ENCODE results near the gene TOM1L2. TPM values are rescaled to one million over a fixed set of nuclear protein-coding genes. Genes with fewer than 3 reads are reported as not detected.
A peak's percentile ranks its signal among the peaks of the same experiment; 100 is the strongest.
"Not testable (repeated sequence)": the region's sequence is repeated elsewhere in the genome, so short reads cannot be mapped to it uniquely, and the experiment has no call there.

TOM1L2 gene
- total RNA-seq, 1 donor from 2014 or later = 16.3 TPM

DNA sequence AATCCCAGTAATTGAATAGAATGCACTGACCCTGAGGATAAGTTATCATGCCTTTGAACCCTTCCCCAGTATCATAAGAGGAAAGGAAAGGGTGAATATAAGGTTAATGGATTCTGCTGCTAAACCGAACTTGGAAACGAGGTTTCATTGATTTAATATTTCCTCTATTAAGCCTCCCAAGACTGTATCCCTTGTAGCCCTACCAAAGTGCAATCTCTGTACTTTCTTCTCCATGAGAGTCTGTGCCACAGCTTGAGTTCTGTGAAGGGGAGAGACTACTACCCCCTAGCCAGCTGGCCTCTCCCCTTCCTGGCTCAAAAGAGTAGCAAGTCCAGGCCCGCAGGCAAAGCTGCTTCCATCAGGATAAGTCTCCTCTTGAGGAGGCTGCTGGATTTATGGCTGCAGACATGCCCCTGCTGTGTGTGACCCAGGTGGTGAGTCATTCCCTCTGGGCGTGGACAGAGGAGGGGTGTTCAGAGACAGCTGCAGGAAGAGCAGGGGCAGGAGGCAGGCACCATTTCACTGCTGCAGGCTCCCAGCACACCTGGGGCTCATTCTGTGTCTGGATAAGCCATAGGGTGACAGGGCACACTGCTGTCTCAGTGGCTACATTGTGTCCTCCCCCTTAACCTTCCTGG is 58.4 kb downstream of the TOM1L2 start:
- no peaks in the 10 kb centered on the region for H3K36me3 ChIP-seq (ENCODE audit: control insufficient read depth, insufficient read depth, low read length)
- TF ChIP-seq, protein P1, sequence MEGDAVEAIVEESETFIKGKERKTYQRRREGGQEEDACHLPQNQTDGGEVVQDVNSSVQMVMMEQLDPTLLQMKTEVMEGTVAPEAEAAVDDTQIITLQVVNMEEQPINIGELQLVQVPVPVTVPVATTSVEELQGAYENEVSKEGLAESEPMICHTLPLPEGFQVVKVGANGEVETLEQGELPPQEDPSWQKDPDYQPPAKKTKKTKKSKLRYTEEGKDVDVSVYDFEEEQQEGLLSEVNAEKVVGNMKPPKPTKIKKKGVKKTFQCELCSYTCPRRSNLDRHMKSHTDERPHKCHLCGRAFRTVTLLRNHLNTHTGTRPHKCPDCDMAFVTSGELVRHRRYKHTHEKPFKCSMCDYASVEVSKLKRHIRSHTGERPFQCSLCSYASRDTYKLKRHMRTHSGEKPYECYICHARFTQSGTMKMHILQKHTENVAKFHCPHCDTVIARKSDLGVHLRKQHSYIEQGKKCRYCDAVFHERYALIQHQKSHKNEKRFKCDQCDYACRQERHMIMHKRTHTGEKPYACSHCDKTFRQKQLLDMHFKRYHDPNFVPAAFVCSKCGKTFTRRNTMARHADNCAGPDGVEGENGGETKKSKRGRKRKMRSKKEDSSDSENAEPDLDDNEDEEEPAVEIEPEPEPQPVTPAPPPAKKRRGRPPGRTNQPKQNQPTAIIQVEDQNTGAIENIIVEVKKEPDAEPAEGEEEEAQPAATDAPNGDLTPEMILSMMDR (IDR thresholded peaks at IDR 0.05; ENCODE audit: insufficient read depth, low read length, poor library complexity, severe bottlenecking) = no peak
- peak; percentile 85 for DNase-seq (ENCODE audit: low read depth)
- no peaks in the 10 kb centered on the region for H3K27me3 ChIP-seq (ENCODE audit: control insufficient read depth, insufficient read depth, low read length)
- H3K4me3 ChIP-seq (ENCODE audit: low read depth, low read length) = no peak overlapping the region

DNA sequence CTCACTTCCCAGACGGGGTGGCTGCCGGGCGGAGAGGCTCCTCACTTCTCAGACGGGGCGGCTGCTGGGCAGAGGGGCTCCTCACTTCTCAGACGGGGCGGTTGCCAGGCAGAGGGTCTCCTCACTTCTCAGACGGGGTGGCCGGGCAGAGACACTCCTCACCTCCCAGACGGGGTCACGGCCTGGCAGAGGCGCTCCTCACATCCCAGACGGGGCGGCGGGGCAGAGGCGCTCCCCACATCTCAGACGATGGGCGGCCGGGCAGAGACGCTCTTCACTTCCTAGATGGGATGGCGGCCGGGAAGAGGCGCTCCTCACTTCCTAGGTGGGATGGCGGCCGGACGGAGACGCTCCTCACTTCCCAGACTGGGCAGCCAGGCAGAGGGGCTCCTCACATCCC is 59.9 kb downstream of the TOM1L2 start:
- DNase-seq (ENCODE audit: low read depth); H3K36me3 ChIP-seq (ENCODE audit: control insufficient read depth, insufficient read depth, low read length); H3K4me3 ChIP-seq (ENCODE audit: low read depth, low read length); H3K27me3 ChIP-seq (ENCODE audit: control insufficient read depth, insufficient read depth, low read length): not testable (repeated sequence)

DNA sequence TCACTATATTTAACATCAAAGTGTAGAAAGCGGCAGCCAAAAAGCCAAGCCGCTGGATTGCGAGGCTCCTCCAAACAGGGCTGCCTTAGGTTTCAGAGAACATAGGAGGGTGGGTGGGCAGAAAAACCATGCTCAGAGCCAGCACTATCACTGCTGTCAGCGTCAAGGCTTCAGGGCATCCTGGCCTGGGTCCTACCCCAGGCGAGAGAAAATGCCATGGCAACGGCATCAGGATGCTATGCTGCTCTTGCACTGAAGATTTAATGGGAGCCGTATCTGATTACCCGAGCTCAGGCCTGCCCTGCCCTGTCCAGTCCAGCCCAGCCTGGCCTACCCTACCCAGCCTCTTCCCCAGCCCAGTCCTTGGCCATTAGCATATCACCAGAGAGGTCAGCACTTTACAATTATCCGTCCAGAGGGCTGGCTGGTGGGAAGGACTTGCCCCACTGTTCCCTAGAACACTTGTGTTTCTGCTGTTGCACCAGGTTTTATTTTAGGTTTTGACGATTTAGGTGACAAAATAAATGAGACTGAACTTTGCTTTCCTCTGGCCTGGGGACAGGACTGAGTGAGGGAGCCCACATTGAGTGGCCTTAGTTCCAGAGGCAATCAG is 61.1 kb downstream of the TOM1L2 start:
- Histone ChIP-seq H3K4me3 (ENCODE audit: low read depth, low read length) (no peak overlapping the region), H3K36me3 (ENCODE audit: control insufficient read depth, insufficient read depth, low read length) (no peaks in the 10 kb centered on the region), H3K27me3 (ENCODE audit: control insufficient read depth, insufficient read depth, low read length) (no peaks in the 10 kb centered on the region)
- DNase-seq (ENCODE audit: low read depth) = no peak
- TF ChIP-seq, protein P1 (IDR thresholded peaks at IDR 0.05; ENCODE audit: insufficient read depth, low read length, poor library complexity, severe bottlenecking) = no peak

GRCh38 chr17:17910060-17910459 is 62.1 kb downstream of the TOM1L2 start:
- H3K4me3 ChIP-seq (ENCODE audit: low read depth, low read length) = no peak overlapping the region
- H3K27me3 ChIP-seq (ENCODE audit: control insufficient read depth, insufficient read depth, low read length) = no peaks in the 10 kb centered on the region
- TF ChIP-seq, protein P1 (IDR thresholded peaks at IDR 0.05; ENCODE audit: insufficient read depth, low read length, poor library complexity, severe bottlenecking) = no peak
- DNase-seq (ENCODE audit: low read depth) = no peak
- no peaks in the 10 kb centered on the region for H3K36me3 ChIP-seq (ENCODE audit: control insufficient read depth, insufficient read depth, low read length)

GRCh38 chr17:17909078-17909477 is 63.1 kb downstream of the TOM1L2 start:
- TF ChIP-seq, protein P1 (IDR thresholded peaks at IDR 0.05; ENCODE audit: insufficient read depth, low read length, poor library complexity, severe bottlenecking) = no peak
- Histone ChIP-seq H3K36me3 (ENCODE audit: control insufficient read depth, insufficient read depth, low read length) (no peaks in the 10 kb centered on the region), H3K4me3 (ENCODE audit: low read depth, low read length) (no peak overlapping the region), H3K27me3 (ENCODE audit: control insufficient read depth, insufficient read depth, low read length) (no peaks in the 10 kb centered on the region)
- no peak for DNase-seq (ENCODE audit: low read depth)

DNA sequence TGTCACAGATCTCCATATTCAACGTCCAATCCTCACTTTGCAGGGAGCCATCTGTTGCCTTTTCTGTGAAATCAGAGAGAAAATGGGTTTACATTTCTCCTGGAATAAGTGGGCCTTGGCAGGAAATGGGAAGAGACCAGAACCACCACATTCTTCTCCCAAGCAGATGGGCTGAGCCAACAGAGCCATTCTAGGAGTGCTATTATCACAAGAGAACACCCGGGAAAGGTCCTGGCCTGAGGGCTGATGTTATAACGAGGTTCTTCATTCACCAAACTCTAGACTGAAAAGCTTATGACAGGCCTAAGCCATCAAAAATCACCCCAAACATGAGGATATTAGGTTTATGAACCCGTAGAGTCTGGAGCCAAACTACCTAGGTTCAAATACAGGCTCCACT is 64.7 kb downstream of the TOM1L2 start:
- Histone ChIP-seq H3K36me3 (ENCODE audit: control insufficient read depth, insufficient read depth, low read length) (no peaks in the 10 kb centered on the region), H3K4me3 (ENCODE audit: low read depth, low read length) (no peak overlapping the region), H3K27me3 (ENCODE audit: control insufficient read depth, insufficient read depth, low read length) (no peaks in the 10 kb centered on the region)
- DNase-seq (ENCODE audit: low read depth) = no peak
- TF ChIP-seq, protein P1 (IDR thresholded peaks at IDR 0.05; ENCODE audit: insufficient read depth, low read length, poor library complexity, severe bottlenecking) = no peak

Measured in kidney epithelial cell (primary cell).